Fibroblast of peridontal ligament (primary cell): ENCODE measurements around the gene NLN.
"Not testable (repeated sequence)": the region's sequence is repeated elsewhere in the genome, so short reads cannot be mapped to it uniquely, and the experiment has no call there.

Source experiments
- DNase-seq: peaks from one replicate; pipeline ENCODE4 v3.0.0-alpha.2; 2010; ENCODE audit errors: extremely low read depth

Gene NLN

GRCh38 chr5:65832152-65832551 lies 110.1 kb downstream of the NLN start:
- no peak for DNase-seq

GRCh38 chr5:65832603-65833228 lies 110.7 kb downstream of the NLN start:
- DNase-seq = no peak

GRCh38 chr5:65833780-65834179 lies 111.8 kb downstream of the NLN start:
- no peak for DNase-seq

GRCh38 chr5:65834306-65834705 lies 112.3 kb downstream of the NLN start:
- DNase-seq = no peak

DNA sequence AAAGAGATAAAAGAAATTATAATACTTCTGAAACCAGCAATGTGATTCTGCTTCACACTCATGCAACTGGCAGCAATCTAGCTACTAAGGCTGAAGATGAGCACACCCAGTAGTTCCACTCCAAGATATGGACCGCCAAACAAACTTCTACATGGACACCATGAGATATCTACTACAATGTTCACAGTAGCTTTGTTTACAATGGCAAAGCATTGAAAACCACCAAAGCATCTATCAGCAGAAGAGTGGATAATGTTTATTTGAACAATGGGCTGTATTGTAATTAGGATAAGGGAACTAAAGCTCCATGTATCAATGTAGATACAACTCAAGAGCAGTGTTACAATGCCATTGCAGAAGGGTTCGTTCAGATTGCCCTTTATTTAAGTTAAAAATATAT lies 113.2 kb downstream of the NLN start:
- no peak for DNase-seq

DNA sequence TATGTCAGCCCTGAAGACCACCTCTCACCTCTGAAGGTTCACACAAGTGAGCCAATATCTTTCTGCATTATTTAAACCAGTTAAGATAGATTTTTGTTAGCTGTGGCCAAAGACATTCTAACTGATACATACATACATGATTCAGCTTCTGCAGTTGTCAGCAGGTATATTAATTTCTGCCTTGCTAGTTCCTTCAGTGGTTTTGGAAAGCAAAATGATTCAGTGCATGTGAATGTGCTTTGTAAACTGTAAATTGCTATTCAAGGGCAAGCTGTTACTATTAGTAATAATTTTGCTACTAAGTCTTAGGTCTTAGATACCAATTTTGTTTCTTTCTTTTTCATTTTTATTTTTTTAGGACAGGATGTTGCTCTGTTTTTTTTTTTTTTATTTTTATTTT lies 115.1 kb downstream of the NLN start:
- no peak for DNase-seq

DNA sequence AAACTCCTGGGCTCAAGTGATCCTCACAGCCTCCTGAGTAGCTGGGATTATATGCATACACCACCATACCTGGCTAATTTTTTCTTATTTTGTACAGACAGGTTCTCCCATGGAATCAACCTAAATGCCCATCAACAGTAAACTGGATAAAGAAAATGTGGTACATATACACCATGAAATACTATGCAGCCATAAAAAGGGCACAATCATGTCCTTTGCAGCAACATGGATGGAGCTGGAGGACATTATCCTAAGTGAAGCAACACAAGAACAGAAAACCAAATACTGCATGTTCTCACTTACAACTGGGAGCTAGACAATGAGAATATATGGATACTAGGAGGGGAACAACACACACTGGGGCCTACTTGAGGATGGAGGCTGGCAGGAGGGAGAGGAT lies 117.2 kb downstream of the NLN start:
- DNase-seq = not testable (repeated sequence)

GRCh38 chr5:65840071-65840470 lies 118.1 kb downstream of the NLN start:
- DNase-seq = no peak

DNA sequence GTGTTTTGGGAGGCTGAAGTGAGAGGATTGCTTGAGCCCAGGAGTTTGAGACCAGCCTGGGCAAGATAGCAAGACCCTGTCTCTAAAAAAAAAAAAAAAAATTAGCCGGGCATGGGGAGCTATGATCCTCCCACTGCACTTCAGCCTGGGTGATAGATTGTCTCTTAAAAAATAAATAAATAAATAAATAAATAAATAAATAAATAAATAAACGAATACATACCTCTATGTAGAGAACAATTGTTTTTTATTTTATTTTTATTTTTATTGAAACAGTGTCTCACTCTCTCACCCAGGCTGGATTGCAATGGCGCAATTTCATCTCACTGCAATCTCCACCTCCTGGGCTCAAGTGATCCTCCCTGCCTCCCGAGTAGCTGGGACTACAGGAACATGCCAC lies 122.8 kb downstream of the NLN start:
- not testable (repeated sequence) for DNase-seq

GRCh38 chr5:65846101-65846500 lies 124.1 kb downstream of the NLN start:
- no peak for DNase-seq

DNA sequence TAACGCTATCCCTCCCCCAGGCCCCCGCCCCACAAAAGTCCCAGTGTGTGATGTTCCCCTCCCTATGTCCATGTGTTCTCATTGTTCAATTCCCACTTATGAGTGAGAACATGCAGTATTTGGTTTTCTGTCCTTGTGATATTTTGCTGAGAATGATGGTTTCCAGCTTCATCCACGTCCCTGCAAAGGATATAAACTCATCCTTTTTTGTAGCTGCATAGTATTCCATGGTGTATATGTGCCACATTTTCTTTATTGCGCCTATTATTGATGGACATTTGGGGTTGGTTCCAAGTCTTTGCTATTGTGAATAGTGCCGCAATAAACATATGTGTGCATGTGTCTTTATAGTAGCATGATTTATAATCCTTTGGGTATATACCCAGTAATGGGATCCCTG lies 125.0 kb downstream of the NLN start:
- not testable (repeated sequence) for DNase-seq

DNA sequence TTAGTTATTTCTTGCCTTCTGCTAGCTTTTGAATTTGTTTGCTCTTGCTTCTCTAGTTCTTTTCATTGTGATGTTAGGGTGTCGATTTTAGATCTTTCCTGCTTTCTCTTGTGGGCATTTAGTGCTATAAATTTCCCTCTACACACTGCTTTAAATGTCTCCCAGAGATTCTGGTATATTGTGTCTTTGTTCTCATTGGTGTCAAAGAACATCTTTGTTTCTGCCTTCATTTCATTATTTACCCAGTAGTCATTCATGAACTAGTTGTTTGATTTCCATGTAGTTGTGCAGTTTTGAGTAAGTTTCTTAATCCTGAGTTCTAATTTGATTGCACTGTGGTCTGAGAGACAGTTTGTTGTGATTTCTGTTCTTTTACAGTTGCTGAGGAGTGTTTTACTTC lies 127.9 kb downstream of the NLN start:
- DNase-seq = not testable (repeated sequence)

GRCh38 chr5:65854925-65855324 lies 132.9 kb downstream of the NLN start:
- peak; percentile 57 for DNase-seq

- no peak for DNase-seq
Measured at GRCh38 chr5:65855766-65856315, 133.8 kb downstream of the NLN start.

DNA sequence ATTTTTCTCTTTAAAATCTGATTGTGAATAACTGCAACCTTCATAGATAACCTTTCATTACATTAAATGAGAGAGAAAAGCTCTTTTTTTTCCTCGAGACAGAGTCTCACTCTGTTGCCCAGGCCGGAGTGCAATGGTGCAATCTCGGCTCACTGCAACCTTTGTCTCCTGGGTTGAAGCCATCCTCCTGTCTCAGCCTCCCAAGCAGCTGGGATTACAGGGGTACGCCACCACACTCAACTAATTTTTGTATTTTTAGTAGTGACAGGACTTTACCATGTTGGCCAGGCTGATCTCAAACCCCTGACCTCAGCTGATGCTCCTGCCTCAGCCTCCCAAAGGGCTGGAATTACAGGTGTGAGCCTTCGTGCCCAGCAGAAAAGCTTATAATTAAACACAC lies 134.5 kb downstream of the NLN start:
- no peak for DNase-seq

DNA sequence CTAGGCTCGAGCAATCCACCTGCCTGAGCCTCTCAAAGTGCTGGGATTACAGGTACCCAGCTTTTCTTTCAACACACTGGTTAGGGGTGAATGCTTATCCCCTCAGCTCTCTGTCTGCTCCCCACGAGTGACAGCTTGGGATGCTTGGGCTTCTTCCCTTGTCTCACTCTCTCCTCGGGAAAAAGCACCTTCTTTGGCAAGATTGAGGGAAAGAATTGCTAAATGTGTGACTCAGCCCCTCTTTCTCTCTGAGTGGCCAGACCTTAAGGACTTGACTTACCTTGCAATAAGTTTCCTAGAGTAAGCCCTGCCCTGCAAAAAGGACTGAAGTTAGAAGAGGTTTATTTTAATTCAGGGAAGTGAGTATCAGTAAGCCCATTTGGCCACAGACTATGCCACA lies 136.3 kb downstream of the NLN start:
- no peak for DNase-seq

DNA sequence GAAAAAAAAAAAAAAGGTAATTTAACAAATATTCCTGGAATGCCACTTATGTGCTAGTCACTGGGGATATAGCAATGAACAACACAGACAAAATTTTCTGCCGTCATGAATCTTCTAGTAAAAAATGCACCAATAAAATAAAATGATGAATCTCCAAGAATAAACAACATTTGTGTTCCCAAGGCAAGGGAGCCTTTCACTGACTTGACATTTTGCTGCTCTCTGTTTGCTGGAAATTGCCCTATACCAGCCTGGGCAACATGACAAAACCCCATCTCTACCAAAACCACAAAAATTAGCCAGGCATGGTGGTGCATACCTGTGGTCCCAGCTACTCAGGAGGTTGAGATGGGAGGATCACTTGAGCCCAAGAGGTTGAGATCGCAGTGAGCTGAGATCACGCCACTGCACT lies 139.8 kb downstream of the NLN start:
- peak; percentile 97 for DNase-seq

DNA sequence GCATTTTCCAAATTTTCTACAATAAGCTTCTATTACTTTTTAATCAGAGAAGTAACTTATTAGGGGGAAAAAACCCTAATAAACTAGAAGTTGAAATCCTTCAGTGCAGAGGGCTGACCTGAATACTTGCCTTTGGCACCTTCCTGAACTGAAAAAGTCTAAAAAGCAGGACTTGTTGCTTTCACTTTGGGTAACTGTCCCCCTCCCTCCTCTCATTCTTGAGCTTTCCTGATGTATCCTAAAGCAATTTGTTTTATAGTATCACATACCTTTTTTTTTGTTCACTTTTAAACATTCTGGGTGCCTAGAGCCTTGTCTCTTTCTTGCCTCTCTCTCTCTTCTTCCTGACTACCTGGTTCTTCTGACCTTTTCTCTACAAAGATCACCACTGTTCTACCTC lies 140.4 kb downstream of the NLN start:
- DNase-seq = peak; percentile 50

GRCh38 chr5:65863747-65864146 lies 141.7 kb downstream of the NLN start:
- no peak for DNase-seq

- no peak for DNase-seq
Measured at GRCh38 chr5:65866837-65867521, 145.0 kb downstream of the NLN start.

DNA sequence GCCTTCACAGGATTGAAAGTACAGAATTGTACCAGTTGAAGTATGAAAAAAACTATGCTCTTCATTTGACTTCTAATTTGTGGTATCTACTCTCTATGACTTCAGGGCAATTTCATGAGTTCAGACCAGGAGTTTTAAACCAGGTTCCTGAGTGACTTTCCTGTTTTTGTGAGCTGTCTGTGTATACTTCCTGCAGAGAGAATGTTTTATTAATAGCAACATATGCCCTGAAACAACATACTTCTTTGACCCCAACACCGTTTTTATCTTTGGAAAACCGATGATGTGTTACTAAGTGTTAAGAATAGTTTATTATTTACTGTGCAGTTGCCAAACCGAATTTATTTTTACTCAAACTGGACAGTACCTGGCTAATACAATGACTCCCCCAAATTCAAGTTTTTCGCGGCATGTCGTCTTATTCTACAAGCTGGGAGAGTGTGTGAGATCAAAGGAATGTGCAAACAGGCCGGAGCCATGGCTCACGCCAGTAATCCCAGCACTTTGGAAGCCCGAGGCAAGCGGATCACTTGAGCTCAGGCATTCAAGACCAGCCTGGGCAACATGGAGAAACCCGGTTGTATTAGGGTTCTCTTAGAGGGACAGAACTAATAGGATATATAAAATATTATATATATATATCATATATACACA lies 145.7 kb downstream of the NLN start:
- no peak for DNase-seq

DNA sequence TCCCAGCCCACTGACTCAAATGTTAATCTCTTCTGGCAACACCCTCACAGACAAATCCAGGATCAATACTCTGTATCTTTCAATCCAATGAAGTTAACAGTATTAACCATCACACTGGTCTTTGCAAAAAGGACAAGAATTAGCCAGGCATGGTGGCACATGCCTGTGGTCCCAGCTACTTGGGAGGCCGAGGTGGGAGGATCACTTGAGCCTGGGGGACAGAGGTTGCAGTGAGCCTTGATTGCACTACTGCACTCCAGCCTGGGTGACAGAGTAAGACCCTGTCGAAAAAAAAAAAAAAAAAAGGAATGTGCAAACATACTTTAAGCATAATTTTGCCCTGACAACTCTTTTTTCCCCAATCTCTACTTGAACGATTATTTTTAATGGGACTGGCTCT lies 146.5 kb downstream of the NLN start:
- DNase-seq = no peak

- DNase-seq = peak; percentile 28
Measured at GRCh38 chr5:65871182-65871581, 149.2 kb downstream of the NLN start.
